Measurements from ENCODE around the gene PLXNA2. TPM values are rescaled to one million over a fixed set of nuclear protein-coding genes. Genes with fewer than 3 reads are reported as not detected.
A peak's percentile ranks its signal among the peaks of the same experiment; 100 is the strongest.

The PLXNA2 gene
- total RNA-seq, 6 experiments from 2014 or later, result 20.9 to 29.9 (median 28.1) TPM

DNA sequence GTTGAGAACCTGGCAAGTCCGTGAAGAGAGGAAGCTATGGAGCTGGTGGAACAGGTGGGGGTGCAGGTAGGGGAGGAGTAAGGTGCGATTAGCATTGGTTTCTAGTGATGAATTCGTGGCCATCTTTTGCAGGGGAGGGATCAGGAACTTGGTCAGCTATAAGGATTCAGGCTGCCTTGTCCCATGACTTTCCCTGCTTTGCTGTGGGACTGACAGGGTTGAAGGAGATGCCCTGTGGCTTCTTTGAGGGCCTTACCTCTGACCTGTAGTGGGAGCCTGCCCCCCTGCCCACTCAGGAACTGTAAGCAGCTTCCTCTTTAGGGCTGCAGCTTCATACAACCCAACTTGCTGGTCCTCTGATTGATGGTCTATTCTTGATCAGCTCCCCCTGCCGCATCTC lies 248.6 kb downstream of the PLXNA2 start:
- TF ChIP-seq, protein P1, sequence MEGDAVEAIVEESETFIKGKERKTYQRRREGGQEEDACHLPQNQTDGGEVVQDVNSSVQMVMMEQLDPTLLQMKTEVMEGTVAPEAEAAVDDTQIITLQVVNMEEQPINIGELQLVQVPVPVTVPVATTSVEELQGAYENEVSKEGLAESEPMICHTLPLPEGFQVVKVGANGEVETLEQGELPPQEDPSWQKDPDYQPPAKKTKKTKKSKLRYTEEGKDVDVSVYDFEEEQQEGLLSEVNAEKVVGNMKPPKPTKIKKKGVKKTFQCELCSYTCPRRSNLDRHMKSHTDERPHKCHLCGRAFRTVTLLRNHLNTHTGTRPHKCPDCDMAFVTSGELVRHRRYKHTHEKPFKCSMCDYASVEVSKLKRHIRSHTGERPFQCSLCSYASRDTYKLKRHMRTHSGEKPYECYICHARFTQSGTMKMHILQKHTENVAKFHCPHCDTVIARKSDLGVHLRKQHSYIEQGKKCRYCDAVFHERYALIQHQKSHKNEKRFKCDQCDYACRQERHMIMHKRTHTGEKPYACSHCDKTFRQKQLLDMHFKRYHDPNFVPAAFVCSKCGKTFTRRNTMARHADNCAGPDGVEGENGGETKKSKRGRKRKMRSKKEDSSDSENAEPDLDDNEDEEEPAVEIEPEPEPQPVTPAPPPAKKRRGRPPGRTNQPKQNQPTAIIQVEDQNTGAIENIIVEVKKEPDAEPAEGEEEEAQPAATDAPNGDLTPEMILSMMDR (IDR thresholded peaks at IDR 0.05), result no peak
- no peak for DNase-seq

DNA sequence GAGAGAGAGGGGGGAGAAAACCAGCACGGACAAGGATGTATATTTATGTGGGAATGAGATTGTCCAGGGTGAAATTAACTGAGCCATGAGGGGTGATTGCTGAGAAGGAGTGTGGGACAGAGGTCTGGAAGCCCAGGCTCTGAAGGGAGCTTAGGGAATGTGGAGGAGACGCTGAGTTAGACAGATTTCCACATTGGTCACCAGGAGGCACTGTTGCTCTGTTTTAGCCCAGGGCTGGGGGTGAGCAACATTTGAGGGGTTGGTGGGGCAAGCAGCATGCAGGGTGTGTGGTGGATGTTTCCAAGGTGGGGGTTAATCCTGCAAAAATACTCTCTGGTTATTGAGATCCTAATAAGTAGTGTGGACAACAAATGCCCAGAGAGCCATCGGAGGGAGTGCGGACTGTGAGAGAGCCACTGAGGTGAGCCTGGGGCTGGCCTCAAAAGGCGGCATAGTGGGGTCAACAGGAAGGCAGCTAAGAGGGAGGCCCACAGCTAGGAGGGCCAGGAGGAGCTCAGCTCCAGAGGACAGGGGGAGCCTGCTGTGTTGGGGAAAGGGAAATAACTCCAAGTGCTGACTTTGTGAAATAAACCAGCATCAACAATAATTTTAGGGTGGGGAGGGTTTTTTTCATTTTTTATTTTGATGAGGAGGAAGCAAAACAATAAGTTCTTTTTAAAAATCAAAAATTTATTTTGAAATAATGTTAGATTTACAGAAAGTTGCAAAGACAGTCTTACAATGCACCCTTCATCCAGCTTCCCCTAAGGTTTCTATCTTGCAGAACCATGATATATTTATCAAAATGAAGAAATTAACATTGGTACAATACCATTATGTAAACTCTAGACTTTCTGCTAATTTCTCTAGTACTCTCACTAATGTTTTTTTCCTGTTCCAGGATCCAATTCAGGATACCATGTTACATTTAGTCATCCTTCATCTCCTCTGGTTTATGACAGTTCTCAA lies 250.4 kb downstream of the PLXNA2 start:
- DNase-seq, result no peak
- Mint-ChIP-seq H3K27ac (no peak overlapping the region), H3K4me3 (no peak overlapping the region), H3K4me1 (ENCODE audit: low read depth) (no peaks in the 10 kb centered on the region), H3K9me3 (no peaks in the 10 kb centered on the region), H3K27me3 (ENCODE audit: insufficient read depth) (peaks cover 33% of the 10 kb centered on the region), H3K36me3 (ENCODE audit: low read depth) (no peaks in the 10 kb centered on the region)
- TF ChIP-seq, protein P1 (IDR thresholded peaks at IDR 0.05), result peak; percentile 81

More for the DNA sequence above, 248.6 kb downstream of the PLXNA2 start:
- Mint-ChIP-seq H3K4me1 (ENCODE audit: low read depth) (no peaks in the 10 kb centered on the region), H3K36me3 (ENCODE audit: low read depth) (no peaks in the 10 kb centered on the region), H3K9me3 (no peaks in the 10 kb centered on the region), H3K27me3 (ENCODE audit: insufficient read depth) (peaks cover 22% of the 10 kb centered on the region), H3K4me3 (no peak overlapping the region), H3K27ac (no peak overlapping the region)

DNA sequence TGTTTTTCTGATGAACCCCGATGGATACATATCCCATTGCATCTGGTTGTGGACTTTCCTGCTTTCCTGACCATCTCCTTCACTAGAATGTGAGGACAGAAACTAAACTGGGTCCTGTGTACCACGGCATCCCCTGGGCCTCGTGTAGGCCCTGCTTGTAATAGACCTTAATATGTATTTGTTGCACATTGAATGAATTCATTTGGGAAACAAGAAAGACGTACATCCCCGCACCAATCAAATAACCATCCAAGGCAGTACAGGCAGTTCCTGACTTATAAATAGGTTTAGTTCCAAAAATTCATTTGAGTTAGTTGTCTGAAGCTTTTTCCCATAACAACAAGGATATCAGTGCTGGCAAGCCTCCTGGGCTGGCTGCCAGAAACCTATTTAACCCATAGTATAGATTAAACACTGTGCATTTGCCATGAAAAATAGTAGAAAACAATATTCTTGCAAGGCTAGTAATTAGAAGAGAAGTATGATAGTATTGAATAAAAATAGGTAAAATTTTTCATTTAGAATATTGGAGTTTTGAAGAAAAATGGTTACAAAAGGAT lies 251.4 kb downstream of the PLXNA2 start:
- Mint-ChIP-seq H3K4me1 (ENCODE audit: low read depth) (peaks cover under 1% of the 10 kb centered on the region; the same call in 1 of the 2 replicates), H3K27ac (no peak overlapping the region), H3K36me3 (ENCODE audit: low read depth) (no peaks in the 10 kb centered on the region), H3K9me3 (no peaks in the 10 kb centered on the region), H3K27me3 (ENCODE audit: insufficient read depth) (peaks cover 37% of the 10 kb centered on the region), H3K4me3 (no peak overlapping the region)
- DNase-seq, result no peak
- TF ChIP-seq, protein P1 (IDR thresholded peaks at IDR 0.05), result no peak

DNA sequence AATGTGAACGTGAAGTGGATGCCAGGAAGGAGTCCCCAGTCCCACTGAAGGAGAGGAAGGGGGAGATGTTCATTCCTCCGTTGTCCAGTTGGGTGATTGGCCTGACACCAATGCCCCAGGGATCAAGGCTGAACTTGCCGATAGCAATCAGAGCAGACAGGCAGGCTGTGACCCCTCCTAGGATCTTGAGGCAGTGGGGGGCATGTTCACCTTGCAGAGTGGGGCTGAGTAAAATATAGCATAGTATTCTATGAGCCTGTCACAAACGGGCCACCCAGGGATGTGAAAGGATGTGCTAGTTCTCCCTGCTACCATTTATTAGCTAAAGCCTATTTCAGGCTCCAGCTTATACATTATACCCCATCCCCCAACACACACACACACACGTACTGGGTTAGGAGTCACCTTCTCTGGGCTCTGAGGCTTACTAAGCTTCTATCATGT lies 252.6 kb downstream of the PLXNA2 start:
- Mint-ChIP-seq H3K9me3 (no peaks in the 10 kb centered on the region), H3K4me3 (no peak overlapping the region), H3K27ac (no peak overlapping the region), H3K36me3 (ENCODE audit: low read depth) (no peaks in the 10 kb centered on the region), H3K4me1 (ENCODE audit: low read depth) (peaks cover 9% of the 10 kb centered on the region), H3K27me3 (ENCODE audit: insufficient read depth) (peaks cover 45% of the 10 kb centered on the region)
- TF ChIP-seq, protein P1 (IDR thresholded peaks at IDR 0.05), result no peak
- no peak for DNase-seq

DNA sequence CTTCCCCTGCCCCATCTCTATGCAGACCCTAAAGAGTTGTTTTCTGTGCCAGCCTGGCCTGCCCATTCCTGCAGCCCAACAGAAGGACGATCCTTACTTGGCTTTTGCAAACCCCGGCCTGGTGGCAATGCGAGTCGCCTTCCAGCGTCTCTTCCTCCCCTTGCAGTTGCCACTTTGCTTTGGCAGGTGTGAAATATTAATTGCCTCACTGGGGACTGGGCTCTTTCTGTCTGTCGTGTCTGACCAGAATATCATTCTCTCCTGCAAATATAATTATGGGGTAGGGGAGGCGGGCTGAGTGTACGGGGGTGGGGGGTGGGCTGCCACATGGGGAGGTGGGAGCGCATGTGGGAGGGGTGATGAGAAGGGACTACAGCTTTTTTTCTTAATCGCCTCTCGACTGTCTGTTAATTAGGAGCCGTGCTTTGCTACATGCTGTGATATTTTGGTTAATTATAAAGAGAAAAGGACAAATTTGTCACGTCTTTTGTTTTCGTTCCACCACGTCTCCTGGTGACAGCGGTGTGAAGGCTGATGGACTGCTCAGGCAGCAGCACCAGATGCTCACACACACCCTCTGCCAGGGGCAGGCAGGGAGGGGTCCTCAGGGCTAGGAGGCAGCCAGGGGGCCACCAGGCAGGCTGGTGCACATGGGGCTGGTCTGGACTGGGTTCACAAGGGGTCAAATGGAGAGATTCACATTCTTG lies 253.2 kb downstream of the PLXNA2 start:
- DNase-seq, result no peak
- H3K27ac Mint-ChIP-seq, result no peak overlapping the region
- peaks cover 9% of the 10 kb centered on the region for H3K4me1 Mint-ChIP-seq (ENCODE audit: low read depth)
- H3K4me3 Mint-ChIP-seq, result no peak overlapping the region
- TF ChIP-seq, protein P1 (IDR thresholded peaks at IDR 0.05), result no peak
- no peaks in the 10 kb centered on the region for H3K9me3 Mint-ChIP-seq
- no peaks in the 10 kb centered on the region for H3K36me3 Mint-ChIP-seq (ENCODE audit: low read depth)
- peaks cover 50% of the 10 kb centered on the region for H3K27me3 Mint-ChIP-seq (ENCODE audit: insufficient read depth)
